ENCODE results near the gene HBS1L. TPM values are rescaled to one million over a fixed set of nuclear protein-coding genes. Genes with fewer than 3 reads are reported as not detected.

The HBS1L gene
- total and polyA plus RNA-seq, 9 of the 15 experiments (the other 6 are each of a cell fraction or from before 2014, with no cell fraction given): 101 to 199 (median 145) TPM

DNA sequence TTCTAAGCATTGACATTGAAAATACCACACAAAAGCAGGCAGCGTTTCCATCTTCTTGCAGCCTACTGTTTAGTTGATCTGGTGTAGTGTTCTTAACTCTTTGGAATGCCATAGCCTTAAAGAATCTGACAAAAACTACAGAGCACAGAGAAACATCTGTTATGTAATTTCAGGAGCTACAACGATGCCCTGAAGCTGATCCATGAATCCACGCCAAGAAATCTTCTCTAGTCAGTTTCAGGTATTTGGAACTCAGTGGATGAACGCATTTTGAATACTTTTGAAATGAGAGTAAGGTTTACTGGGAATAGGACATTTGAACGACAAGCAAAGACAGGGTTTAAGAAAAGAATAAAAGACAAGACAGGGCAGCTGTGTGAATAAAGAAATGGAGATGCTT is 122.5 kb downstream of the HBS1L start:
- no peak overlapping the region for H3K9ac ChIP-seq (ENCODE audit: insufficient read depth in 1 of 2, low read depth in 2 of 2, low read length in 2 of 2)
- FAIRE-seq (no peak), DNase-seq (ENCODE audit: extremely low read depth in 1 of 4, low spot score in 3 of 4) (no peak), ATAC-seq (no peak)
- H3K9me1 ChIP-seq (ENCODE audit: control insufficient read depth, insufficient read depth, low read length): no peaks in the 10 kb centered on the region
- intact Hi-C loops (cut with micrococcal nuclease): no loop called here
- H3K4me1 ChIP-seq (replicated peaks in 1 of 2; ENCODE audit: control insufficient read depth in 2 of 2, insufficient read depth in 2 of 2, low read length in 2 of 2): no peaks in the 10 kb centered on the region
- H2AFZ ChIP-seq (ENCODE audit: low read depth, low read length): no peak overlapping the region
- H3K4me2 ChIP-seq (ENCODE audit: insufficient read depth, low read length): no peak overlapping the region
- ChIA-PET POLR2A (no interaction called here), CTCF (ENCODE audit: low intra/inter-chr PET ratio) (no interaction called here)
- H3K79me2 ChIP-seq (ENCODE audit: control insufficient read depth, insufficient read depth, low read length): no peaks in the 10 kb centered on the region
- H3K27me3 ChIP-seq (ENCODE audit: control insufficient read depth in 2 of 2, insufficient read depth in 2 of 2, low read length in 2 of 2): peaks cover 13 to 25% of the 10 kb centered on the region in 2 experiments
- in situ Hi-C loops (cut with MboI): no loop called here
- H3K9me3 ChIP-seq (replicated peaks; ENCODE audit: control insufficient read depth, insufficient read depth, low read depth, low read length): no peaks in the 10 kb centered on the region
- no peaks in the 10 kb centered on the region for H3K36me3 ChIP-seq (ENCODE audit: control insufficient read depth, insufficient read depth, low read length)
- no peak overlapping the region for H3K27ac ChIP-seq (ENCODE audit: extremely low read depth, low read depth, low read length)
- H3K4me3 ChIP-seq: no peak overlapping the region
- H4K20me1 ChIP-seq (replicated peaks; ENCODE audit: control insufficient read depth, insufficient read depth, low read length): no peaks in the 10 kb centered on the region
- 0% methylated on average over 5 of the region's 5 CpGs for WGBS (ENCODE audit: insufficient coverage, low coverage, missing lambda C conversion rate)
- no TSS peak for BruUV-seq (replicated peaks)
- TF ChIP-seq CBFA2T2 (conservative IDR thresholded peaks at IDR 0.05) (no peak), WHSC1 (IDR thresholded peaks at IDR 0.05; ENCODE audit: low read length) (no peak), NFATC3 (IDR thresholded peaks at IDR 0.05) (no peak), ZNF778 (CRISPR knock-in tag; IDR thresholded peaks at IDR 0.05) (no peak), GATAD2B (IDR thresholded peaks at IDR 0.05; ENCODE audit: borderline replicate concordance) (no peak), NFE2L1 (tag; IDR thresholded peaks at IDR 0.05; ENCODE audit: borderline replicate concordance, low read depth) (no peak), FOXA3 (CRISPR knock-in tag; conservative IDR thresholded peaks at IDR 0.05 in 1 of 2, IDR thresholded peaks at IDR 0.05 in 1 of 2) (no peak), ZEB2 (IDR thresholded peaks at IDR 0.05) (no peak), TBP (optimal IDR thresholded peaks at IDR 0.05; ENCODE audit: low read depth, low read length) (no peak), EZH2 (IDR thresholded peaks at IDR 0.05; ENCODE audit: borderline replicate concordance, low read depth, low read length) (no peak), MEF2A (IDR thresholded peaks at IDR 0.05; ENCODE audit: control insufficient read depth, low read depth, low read length) (no peak), KAT7 (CRISPR knock-in tag; IDR thresholded peaks at IDR 0.05; ENCODE audit: borderline replicate concordance) (no peak), POLR2AphosphoS5 (IDR thresholded peaks at IDR 0.05; ENCODE audit: control insufficient read depth, insufficient read depth, low read depth, low read length) (no peak)
- TF ChIP-seq, protein P1, sequence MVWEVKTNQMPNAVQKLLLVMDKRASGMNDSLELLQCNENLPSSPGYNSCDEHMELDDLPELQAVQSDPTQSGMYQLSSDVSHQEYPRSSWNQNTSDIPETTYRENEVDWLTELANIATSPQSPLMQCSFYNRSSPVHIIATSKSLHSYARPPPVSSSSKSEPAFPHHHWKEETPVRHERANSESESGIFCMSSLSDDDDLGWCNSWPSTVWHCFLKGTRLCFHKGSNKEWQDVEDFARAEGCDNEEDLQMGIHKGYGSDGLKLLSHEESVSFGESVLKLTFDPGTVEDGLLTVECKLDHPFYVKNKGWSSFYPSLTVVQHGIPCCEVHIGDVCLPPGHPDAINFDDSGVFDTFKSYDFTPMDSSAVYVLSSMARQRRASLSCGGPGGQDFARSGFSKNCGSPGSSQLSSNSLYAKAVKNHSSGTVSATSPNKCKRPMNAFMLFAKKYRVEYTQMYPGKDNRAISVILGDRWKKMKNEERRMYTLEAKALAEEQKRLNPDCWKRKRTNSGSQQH (CRISPR knock-in tag; IDR thresholded peaks at IDR 0.05): no peak
- TF ChIP-seq, protein P2, sequence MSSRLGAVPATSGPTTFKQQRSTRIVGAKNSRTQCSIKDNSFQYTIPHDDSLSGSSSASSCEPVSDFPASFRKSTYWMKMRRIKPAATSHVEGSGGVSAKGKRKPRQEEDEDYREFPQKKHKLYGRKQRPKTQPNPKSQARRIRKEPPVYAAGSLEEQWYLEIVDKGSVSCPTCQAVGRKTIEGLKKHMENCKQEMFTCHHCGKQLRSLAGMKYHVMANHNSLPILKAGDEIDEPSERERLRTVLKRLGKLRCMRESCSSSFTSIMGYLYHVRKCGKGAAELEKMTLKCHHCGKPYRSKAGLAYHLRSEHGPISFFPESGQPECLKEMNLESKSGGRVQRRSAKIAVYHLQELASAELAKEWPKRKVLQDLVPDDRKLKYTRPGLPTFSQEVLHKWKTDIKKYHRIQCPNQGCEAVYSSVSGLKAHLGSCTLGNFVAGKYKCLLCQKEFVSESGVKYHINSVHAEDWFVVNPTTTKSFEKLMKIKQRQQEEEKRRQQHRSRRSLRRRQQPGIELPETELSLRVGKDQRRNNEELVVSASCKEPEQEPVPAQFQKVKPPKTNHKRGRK (tag; IDR thresholded peaks at IDR 0.05): no peak
- TF ChIP-seq, protein P3, sequence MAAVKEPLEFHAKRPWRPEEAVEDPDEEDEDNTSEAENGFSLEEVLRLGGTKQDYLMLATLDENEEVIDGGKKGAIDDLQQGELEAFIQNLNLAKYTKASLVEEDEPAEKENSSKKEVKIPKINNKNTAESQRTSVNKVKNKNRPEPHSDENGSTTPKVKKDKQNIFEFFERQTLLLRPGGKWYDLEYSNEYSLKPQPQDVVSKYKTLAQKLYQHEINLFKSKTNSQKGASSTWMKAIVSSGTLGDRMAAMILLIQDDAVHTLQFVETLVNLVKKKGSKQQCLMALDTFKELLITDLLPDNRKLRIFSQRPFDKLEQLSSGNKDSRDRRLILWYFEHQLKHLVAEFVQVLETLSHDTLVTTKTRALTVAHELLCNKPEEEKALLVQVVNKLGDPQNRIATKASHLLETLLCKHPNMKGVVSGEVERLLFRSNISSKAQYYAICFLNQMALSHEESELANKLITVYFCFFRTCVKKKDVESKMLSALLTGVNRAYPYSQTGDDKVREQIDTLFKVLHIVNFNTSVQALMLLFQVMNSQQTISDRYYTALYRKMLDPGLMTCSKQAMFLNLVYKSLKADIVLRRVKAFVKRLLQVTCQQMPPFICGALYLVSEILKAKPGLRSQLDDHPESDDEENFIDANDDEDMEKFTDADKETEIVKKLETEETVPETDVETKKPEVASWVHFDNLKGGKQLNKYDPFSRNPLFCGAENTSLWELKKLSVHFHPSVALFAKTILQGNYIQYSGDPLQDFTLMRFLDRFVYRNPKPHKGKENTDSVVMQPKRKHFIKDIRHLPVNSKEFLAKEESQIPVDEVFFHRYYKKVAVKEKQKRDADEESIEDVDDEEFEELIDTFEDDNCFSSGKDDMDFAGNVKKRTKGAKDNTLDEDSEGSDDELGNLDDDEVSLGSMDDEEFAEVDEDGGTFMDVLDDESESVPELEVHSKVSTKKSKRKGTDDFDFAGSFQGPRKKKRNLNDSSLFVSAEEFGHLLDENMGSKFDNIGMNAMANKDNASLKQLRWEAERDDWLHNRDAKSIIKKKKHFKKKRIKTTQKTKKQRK (IDR thresholded peaks at IDR 0.05; ENCODE audit: borderline replicate concordance, low read depth, low read length): no peak
